Measurements from ENCODE around the gene SPATA6L.

DNA sequence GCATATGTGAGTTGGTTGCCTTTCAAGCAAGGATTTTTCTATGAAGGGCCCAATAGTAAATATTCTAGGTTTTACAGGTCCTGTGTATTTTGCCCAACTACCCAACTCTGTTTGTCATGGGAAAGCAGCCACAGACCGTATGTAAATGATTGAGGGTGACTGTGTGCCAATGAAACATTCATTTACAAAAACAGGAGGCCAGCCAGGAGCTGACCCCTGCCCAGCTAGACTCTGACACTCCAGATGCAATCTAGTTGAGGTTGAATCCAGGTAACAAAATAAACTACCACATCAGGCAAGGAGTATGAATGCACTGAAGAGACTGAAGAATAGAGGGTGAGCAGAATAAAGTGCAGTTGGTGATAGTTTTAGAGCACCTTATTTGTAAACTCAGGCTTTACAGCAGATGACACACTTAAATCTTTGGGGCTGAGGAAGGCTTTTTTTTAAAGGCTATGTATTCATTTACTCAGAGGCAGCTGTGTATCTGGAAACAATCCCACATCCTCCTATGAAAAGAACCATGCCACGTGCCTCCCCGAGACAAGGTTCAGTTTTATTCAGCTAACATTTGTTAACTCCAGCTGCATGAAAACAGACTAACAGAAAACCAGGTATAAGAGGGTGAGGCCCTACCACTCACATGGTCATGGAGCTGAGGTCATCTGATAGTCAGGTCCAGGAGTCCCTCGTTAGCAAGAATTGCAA, 115.3 kb downstream of the SPATA6L start:
- TF ChIP-seq, protein P1, sequence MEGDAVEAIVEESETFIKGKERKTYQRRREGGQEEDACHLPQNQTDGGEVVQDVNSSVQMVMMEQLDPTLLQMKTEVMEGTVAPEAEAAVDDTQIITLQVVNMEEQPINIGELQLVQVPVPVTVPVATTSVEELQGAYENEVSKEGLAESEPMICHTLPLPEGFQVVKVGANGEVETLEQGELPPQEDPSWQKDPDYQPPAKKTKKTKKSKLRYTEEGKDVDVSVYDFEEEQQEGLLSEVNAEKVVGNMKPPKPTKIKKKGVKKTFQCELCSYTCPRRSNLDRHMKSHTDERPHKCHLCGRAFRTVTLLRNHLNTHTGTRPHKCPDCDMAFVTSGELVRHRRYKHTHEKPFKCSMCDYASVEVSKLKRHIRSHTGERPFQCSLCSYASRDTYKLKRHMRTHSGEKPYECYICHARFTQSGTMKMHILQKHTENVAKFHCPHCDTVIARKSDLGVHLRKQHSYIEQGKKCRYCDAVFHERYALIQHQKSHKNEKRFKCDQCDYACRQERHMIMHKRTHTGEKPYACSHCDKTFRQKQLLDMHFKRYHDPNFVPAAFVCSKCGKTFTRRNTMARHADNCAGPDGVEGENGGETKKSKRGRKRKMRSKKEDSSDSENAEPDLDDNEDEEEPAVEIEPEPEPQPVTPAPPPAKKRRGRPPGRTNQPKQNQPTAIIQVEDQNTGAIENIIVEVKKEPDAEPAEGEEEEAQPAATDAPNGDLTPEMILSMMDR (IDR thresholded peaks at IDR 0.05; ENCODE audit: low read depth, low read length, missing input control): no peak
- no peak for TF ChIP-seq TAF1 (conservative IDR thresholded peaks at IDR 0.05)
- TF ChIP-seq JUND (IDR thresholded peaks at IDR 0.05): peak in 1 of 2 donors; percentile 20
- TF ChIP-seq FOXA2 (IDR thresholded peaks at IDR 0.05): peak; percentile 24
- peak; percentile 71 for TF ChIP-seq MAX (IDR thresholded peaks at IDR 0.05)
- peak; percentile 79 to 90 for TF ChIP-seq RXRA (IDR thresholded peaks at IDR 0.05)
- no peak for TF ChIP-seq GABPA (IDR thresholded peaks at IDR 0.05 in 1 of 2, conservative IDR thresholded peaks at IDR 0.05 in 1 of 2)
- peak; percentile 28 for TF ChIP-seq ATF3 (IDR thresholded peaks at IDR 0.05)
- TF ChIP-seq EGR1 (IDR thresholded peaks at IDR 0.05; ENCODE audit: low read depth in 2 of 2): no peak
- peak; percentile 13 to 49 for TF ChIP-seq RAD21 (IDR thresholded peaks at IDR 0.05)
- peak; percentile 90 for TF ChIP-seq SP1 (IDR thresholded peaks at IDR 0.05)
- TF ChIP-seq, protein P2, sequence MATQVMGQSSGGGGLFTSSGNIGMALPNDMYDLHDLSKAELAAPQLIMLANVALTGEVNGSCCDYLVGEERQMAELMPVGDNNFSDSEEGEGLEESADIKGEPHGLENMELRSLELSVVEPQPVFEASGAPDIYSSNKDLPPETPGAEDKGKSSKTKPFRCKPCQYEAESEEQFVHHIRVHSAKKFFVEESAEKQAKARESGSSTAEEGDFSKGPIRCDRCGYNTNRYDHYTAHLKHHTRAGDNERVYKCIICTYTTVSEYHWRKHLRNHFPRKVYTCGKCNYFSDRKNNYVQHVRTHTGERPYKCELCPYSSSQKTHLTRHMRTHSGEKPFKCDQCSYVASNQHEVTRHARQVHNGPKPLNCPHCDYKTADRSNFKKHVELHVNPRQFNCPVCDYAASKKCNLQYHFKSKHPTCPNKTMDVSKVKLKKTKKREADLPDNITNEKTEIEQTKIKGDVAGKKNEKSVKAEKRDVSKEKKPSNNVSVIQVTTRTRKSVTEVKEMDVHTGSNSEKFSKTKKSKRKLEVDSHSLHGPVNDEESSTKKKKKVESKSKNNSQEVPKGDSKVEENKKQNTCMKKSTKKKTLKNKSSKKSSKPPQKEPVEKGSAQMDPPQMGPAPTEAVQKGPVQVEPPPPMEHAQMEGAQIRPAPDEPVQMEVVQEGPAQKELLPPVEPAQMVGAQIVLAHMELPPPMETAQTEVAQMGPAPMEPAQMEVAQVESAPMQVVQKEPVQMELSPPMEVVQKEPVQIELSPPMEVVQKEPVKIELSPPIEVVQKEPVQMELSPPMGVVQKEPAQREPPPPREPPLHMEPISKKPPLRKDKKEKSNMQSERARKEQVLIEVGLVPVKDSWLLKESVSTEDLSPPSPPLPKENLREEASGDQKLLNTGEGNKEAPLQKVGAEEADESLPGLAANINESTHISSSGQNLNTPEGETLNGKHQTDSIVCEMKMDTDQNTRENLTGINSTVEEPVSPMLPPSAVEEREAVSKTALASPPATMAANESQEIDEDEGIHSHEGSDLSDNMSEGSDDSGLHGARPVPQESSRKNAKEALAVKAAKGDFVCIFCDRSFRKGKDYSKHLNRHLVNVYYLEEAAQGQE (IDR thresholded peaks at IDR 0.05): no peak
- TF ChIP-seq FOXA1 (IDR thresholded peaks at IDR 0.05): peak; percentile 36
- TF ChIP-seq, protein P3, sequence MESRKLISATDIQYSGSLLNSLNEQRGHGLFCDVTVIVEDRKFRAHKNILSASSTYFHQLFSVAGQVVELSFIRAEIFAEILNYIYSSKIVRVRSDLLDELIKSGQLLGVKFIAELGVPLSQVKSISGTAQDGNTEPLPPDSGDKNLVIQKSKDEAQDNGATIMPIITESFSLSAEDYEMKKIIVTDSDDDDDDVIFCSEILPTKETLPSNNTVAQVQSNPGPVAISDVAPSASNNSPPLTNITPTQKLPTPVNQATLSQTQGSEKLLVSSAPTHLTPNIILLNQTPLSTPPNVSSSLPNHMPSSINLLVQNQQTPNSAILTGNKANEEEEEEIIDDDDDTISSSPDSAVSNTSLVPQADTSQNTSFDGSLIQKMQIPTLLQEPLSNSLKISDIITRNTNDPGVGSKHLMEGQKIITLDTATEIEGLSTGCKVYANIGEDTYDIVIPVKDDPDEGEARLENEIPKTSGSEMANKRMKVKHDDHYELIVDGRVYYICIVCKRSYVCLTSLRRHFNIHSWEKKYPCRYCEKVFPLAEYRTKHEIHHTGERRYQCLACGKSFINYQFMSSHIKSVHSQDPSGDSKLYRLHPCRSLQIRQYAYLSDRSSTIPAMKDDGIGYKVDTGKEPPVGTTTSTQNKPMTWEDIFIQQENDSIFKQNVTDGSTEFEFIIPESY (IDR thresholded peaks at IDR 0.05): no peak

Data from liver (tissue), 3 donors.